GM12865 (cell line): ENCODE results near the gene OR10T2.
"Not testable (repeated sequence)": the region's sequence is repeated elsewhere in the genome, so short reads cannot be mapped to it uniquely, and the experiment has no call there.

Source experiments
- DNase-seq: peaks from one replicate; pipeline ENCODE4 v3.0.0; 2010; ENCODE audit warnings: low read depth
- H3K4me3 ChIP-seq: 2 replicates; pipeline ENCODE4 v1.5.1; 2011; ENCODE audit warnings: mild to moderate bottlenecking, low read depth, low read length, control low read depth
- TF ChIP-seq, protein P1 (sequence below): IDR thresholded peaks from 2 replicates; pipeline ENCODE4 v1.5.1; 2011; ENCODE audit warnings: low read length, control low read depth, low read depth, inconsistent platforms; ENCODE audit not compliant: insufficient read depth; ENCODE audit errors: missing control alignments

The OR10T2 gene

DNA sequence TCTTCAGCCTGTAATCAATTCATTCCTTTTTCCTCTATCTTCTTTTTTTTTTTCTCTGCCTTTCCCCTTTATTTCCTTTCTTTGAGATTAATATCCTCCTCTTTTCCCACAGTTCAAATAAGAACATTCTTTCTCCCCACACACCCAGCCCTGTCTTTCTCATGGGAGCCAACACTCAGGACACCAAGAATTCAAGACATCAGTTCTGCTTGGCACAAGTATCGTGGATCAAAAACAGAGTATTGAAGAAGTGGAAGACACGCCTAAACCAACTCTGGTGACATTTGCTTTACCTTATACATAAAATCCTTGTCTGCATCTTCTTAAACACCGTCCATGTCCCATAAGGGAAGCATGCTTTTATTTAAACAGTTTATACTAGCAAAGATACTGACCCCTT, 42.6 kb downstream of the OR10T2 start:
- DNase-seq, result no peak
- TF ChIP-seq, protein P1, sequence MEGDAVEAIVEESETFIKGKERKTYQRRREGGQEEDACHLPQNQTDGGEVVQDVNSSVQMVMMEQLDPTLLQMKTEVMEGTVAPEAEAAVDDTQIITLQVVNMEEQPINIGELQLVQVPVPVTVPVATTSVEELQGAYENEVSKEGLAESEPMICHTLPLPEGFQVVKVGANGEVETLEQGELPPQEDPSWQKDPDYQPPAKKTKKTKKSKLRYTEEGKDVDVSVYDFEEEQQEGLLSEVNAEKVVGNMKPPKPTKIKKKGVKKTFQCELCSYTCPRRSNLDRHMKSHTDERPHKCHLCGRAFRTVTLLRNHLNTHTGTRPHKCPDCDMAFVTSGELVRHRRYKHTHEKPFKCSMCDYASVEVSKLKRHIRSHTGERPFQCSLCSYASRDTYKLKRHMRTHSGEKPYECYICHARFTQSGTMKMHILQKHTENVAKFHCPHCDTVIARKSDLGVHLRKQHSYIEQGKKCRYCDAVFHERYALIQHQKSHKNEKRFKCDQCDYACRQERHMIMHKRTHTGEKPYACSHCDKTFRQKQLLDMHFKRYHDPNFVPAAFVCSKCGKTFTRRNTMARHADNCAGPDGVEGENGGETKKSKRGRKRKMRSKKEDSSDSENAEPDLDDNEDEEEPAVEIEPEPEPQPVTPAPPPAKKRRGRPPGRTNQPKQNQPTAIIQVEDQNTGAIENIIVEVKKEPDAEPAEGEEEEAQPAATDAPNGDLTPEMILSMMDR, result no peak
- no peak overlapping the region for H3K4me3 ChIP-seq

DNA sequence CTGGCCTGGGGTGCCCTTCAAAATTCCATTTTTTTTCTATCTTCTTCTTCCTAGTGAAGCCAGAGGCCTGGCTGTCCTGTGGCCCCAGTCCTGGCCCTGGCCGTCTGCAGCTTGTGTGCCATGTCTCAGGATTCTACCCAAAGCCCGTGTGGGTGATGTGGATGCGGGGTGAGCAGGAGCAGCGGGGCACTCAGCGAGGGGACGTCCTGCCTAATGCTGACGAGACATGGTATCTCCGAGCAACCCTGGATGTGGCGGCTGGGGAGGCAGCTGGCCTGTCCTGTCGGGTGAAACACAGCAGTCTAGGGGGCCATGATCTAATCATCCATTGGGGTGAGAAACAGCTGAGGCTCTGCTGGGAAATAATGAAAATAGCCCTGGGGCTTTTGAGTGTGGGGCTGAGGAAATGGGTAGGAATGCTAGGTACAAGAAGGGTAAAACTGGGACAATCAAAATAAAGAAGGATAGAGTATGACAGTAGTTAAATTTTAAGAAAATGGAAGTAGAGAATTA, 43.4 kb downstream of the OR10T2 start:
- no peak for DNase-seq
- no peak overlapping the region for H3K4me3 ChIP-seq
- TF ChIP-seq, protein P1, result no peak

DNA sequence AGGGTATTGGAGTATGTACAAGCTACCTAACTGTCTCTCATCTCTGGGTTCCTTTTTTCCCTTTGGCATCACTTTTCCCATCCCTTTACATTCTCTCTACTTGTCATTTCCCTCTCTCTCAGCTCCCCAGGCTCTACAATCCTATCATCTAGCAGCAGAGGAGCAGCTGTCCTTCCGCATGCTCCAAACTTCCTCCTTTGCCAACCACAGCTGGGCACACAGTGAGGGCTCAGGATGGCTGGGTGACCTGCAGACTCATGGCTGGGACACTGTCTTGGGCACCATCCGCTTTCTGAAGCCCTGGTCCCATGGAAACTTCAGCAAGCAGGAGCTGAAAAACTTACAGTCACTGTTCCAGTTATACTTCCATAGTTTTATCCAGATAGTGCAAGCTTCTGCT, 45.0 kb downstream of the OR10T2 start:
- no peak overlapping the region for H3K4me3 ChIP-seq
- TF ChIP-seq, protein P1, result no peak
- DNase-seq, result no peak

DNA sequence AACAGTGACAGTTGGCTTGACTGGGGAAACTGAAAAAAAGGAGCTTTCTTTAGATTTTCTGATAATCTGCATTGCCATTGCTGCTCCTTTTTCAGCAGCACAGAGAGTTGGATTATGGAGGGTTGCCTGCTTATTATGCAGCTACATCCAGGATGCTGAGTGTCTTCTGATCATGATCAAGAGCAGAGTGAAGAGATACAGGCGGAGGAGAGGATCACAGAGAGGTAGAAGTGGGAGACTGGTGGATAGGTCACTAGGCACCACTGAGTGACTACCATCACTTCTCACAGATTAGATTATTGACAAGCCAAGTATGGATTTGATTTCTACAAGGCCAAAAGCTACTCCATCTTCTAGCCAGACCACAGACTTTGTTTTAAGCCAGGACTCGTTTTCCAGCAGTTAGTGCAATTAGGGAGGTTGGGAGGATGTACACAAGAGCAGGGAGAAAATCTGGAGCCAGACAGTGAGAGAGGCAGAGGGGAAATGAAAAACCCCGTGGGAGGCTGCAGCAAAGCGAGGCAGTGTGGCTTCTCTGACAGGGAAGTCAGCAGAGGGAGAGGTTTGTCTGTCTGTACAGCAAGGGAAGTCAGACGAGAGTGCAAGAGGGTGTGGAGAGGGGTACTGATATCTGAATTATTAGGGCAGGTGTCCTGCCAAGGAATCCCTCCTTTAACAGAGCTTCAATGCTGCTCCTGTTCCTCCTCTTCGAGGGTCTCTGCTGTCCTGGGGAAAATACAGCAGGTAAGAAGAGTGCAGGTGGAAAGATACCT, 45.8 kb downstream of the OR10T2 start, which contains the start of gene CD1E:
CD1E (plus strand) TSS at position 592 of the 773 bp plus-strand sequence; CDS start at position 687, 95 bp downstream.
- TF ChIP-seq, protein P1, result no peak
- H3K4me3 ChIP-seq, result no peak within 1 kb of the TSS
- no peak for DNase-seq

DNA sequence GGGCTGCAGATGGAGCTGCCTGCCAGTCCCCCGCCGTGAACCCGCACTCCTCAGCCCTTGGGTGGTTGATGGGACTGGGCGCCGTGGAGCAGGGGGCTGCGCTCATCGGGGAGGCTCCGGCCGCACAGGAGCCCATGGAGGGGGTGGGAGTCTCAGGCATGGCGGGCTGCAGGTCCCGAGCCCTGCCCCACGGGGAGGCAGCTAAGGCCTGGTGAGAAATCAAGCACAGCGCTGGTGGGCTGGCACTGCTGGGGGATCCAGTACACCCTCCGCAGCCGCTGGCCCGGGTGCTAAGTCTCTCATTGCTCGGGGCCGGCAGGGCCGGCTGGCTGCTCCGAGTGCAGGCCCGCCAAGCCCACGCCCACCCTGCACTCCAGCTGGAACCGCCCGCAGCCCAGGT, 50.3 kb downstream of the OR10T2 start:
- H3K4me3 ChIP-seq, result not testable (repeated sequence)

More for the DNA sequence above, 50.3 kb downstream of the OR10T2 start:
- DNase-seq, result not testable (repeated sequence)
